Mesothelial cell of epicardium (in vitro differentiated cells): ENCODE results near the gene SLC45A2. TPM values are rescaled to one million over a fixed set of nuclear protein-coding genes. Genes with fewer than 3 reads are reported as not detected.

Experiments used
- DNase-seq, 2 experiments: peaks; one replicate each; pipeline ENCODE4 v3.0.0; 2021; ENCODE audit warnings: low spot score in 2 of 2; ENCODE audit not compliant: unreplicated experiment in 2 of 2
- H3K27ac Mint-ChIP-seq: 2 replicates; pipeline ENCODE4 v1.8.0; 2021; ENCODE audit warnings: mixed read lengths
- H3K27me3 Mint-ChIP-seq: 2 replicates; pipeline ENCODE4 v1.8.0; 2021; ENCODE audit warnings: low read depth, mixed read lengths
- H3K36me3 Mint-ChIP-seq: 2 replicates; pipeline ENCODE4 v1.8.0; 2021; ENCODE audit warnings: mixed read lengths
- H3K4me1 Mint-ChIP-seq: 2 replicates; pipeline ENCODE4 v1.8.0; 2021; ENCODE audit warnings: mixed read lengths
- H3K4me3 Mint-ChIP-seq: 2 replicates; pipeline ENCODE4 v1.8.0; 2021; ENCODE audit warnings: mild to moderate bottlenecking, moderate library complexity, mixed read lengths
- H3K9me3 Mint-ChIP-seq: 2 replicates; pipeline ENCODE4 v1.8.0; 2021; ENCODE audit warnings: mixed read lengths
- total RNA-seq: library from RNA; stranded (reverse); gene quantifications from 3 replicates; pipeline ENCODE4 v1.2.1, GENCODE V29; 2021
- TF ChIP-seq, protein P1 (sequence below): fragments of 200-600 bp; sonication (generic); IDR thresholded peaks from one replicate; pipeline ENCODE4 v1.5.0; 2021; ENCODE audit warnings: antibody characterized with exemption; ENCODE audit not compliant: unreplicated experiment

The SLC45A2 gene
- total RNA-seq, 1 donor from 2014 or later: 0.63 TPM

DNA sequence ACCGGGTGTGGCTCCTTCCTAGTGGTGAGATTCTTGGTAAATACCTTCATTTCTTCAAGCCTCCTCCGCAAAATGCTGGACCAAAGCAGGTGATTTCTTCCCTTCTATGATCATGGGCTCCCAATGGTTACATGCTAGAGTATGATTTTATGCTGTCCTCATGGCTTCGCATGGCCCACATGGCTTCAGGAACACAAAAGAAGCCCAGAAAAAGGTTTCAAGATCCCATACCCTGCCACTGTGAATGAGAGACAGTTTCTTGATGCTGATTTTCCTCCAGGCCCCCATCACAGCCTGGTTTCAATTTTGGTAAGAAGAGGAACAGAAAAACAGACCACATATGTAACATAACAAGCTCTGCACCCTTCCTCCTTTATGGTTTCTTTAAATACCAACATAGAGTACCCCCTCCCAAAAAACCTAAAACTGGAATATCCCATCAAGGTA, 50.7 kb downstream of the SLC45A2 start:
- Mint-ChIP-seq H3K27me3 (peaks cover 36% of the 10 kb centered on the region), H3K4me3 (no peak overlapping the region), H3K36me3 (no peaks in the 10 kb centered on the region), H3K9me3 (no peaks in the 10 kb centered on the region), H3K27ac (no peak overlapping the region), H3K4me1 (peaks cover 4% of the 10 kb centered on the region)
- DNase-seq: no peak
- TF ChIP-seq, protein P1, sequence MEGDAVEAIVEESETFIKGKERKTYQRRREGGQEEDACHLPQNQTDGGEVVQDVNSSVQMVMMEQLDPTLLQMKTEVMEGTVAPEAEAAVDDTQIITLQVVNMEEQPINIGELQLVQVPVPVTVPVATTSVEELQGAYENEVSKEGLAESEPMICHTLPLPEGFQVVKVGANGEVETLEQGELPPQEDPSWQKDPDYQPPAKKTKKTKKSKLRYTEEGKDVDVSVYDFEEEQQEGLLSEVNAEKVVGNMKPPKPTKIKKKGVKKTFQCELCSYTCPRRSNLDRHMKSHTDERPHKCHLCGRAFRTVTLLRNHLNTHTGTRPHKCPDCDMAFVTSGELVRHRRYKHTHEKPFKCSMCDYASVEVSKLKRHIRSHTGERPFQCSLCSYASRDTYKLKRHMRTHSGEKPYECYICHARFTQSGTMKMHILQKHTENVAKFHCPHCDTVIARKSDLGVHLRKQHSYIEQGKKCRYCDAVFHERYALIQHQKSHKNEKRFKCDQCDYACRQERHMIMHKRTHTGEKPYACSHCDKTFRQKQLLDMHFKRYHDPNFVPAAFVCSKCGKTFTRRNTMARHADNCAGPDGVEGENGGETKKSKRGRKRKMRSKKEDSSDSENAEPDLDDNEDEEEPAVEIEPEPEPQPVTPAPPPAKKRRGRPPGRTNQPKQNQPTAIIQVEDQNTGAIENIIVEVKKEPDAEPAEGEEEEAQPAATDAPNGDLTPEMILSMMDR: no peak

DNA sequence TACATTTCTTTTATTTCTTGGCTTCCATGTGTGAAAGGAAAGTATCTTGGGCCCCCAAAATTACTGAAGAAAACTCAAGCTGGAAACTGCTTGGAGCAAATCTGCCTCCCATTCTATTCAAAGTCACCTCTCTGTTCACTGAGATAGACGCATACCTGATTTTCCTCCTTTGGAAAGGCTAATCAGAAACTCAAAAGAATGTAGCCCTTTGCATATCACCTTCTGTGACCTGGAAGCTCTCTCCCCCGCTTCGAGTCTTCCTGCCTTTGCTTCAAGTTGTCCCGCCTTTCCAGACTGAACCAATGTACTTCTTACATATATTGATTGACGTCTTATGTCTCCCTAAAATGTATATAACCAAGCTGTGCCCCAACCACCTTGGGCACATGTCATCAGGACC, 53.4 kb downstream of the SLC45A2 start:
- no peaks in the 10 kb centered on the region for H3K9me3 Mint-ChIP-seq
- no peaks in the 10 kb centered on the region for H3K36me3 Mint-ChIP-seq
- H3K27me3 Mint-ChIP-seq: peaks cover 14% of the 10 kb centered on the region
- TF ChIP-seq, protein P1: no peak
- H3K27ac Mint-ChIP-seq: no peak overlapping the region
- no peak for DNase-seq
- peaks cover 10% of the 10 kb centered on the region for H3K4me1 Mint-ChIP-seq
- H3K4me3 Mint-ChIP-seq: no peak overlapping the region

DNA sequence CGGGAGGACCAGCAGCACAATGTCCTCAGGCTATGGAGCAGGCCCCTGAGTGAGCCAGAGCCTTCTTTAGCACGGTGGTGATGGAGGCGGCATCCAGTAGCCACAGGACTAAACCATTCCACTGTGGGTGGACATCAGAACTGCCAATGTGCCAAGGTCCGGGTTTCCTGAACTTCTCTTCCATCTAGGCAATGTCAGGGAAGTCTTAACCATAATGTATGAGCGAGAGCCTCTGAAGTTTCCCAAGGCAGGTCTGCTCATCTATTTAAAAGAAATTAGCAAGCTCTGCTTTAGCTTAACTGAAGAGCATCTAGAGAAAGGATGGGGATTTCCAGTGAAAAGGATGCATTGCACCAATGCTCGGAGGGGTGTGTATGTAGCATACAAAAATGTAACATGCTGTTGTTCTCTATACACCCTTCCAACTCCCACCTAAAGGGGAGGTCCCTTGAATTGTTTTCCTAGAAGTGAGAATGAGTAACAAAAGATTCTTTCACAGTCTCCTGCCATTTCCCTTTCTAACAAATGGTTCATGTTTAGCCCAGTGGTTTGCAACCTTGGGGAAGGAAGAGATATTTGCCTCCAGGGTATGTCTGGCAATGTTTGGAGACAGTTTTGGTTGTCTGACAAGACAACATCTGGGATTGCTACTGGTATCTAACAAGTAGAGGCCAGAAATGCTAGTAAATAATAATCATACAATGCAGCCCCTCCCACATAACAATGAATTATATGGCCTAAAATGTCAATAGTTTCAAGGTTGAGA, 54.4 kb downstream of the SLC45A2 start:
- TF ChIP-seq, protein P1: no peak
- no peak for DNase-seq
- Mint-ChIP-seq H3K4me1 (peaks cover 6% of the 10 kb centered on the region), H3K9me3 (no peaks in the 10 kb centered on the region), H3K36me3 (no peaks in the 10 kb centered on the region), H3K27me3 (peaks cover 6% of the 10 kb centered on the region), H3K4me3 (no peak overlapping the region), H3K27ac (no peak overlapping the region)

DNA sequence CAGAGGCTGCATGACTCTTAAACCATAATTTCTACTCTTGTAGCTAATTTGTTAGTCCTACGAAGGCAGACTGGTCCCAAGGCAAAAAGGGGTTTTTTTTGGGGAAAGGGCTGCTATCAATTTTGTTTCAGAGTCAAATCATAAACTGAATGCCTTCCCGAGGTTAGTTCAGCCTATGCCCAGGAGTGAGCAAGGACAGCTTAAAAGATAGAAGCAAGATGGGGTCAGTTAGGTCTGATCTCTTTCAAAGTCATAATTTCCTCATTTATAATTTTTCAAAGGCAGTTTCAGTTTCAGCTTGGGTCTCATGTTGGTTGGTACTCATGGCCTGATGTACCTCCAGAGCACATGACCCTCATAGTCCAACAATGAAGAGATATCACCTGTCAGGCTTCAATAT, 56.2 kb downstream of the SLC45A2 start:
- Mint-ChIP-seq H3K4me3 (no peak overlapping the region), H3K27ac (no peak overlapping the region), H3K27me3 (peaks cover 6% of the 10 kb centered on the region), H3K36me3 (no peaks in the 10 kb centered on the region), H3K4me1 (peaks cover 6% of the 10 kb centered on the region), H3K9me3 (no peaks in the 10 kb centered on the region)
- no peak for DNase-seq
- TF ChIP-seq, protein P1: no peak

DNA sequence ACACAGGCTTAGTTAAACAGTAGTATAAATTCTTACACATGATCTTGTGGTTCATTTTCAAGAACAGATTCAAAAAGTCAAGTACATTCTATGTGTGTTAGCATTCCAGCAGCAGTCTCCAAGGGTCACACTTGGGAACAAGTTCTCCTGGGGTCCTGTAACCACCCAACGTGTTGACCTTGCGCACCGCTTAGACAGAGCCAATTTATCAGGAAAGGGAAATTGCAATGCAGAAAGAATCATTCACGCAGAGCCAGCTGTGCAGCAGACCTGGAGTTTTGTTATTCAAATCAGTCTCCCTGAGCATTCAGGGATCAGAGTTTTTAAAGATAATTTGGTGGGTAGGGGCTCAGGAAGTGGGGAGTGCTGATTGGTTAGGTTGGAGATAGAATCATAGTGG, 56.8 kb downstream of the SLC45A2 start:
- Mint-ChIP-seq H3K4me1 (peaks cover 6% of the 10 kb centered on the region), H3K4me3 (no peak overlapping the region), H3K27ac (no peak overlapping the region), H3K27me3 (peaks cover 2% of the 10 kb centered on the region), H3K36me3 (no peaks in the 10 kb centered on the region), H3K9me3 (no peaks in the 10 kb centered on the region)
- no peak for DNase-seq
- TF ChIP-seq, protein P1: no peak
